Uterus (tissue), 2 donors: ENCODE results near the gene CDK9.

ENCODE experiments used
- CTCF ChIP-seq, 4 experiments: fragments of 200-600 bp in 2 of 4; fragments of 450-650 bp in 2 of 4; sonication (generic) in 2 of 4; IDR thresholded peaks; one replicate each; pipeline ENCODE4 v1.5.1; 2016 to 2019; ENCODE audit warnings: antibody characterized with exemption in 4 of 4, mild to moderate bottlenecking in 2 of 4, moderate library complexity in 1 of 4
- POLR2A ChIP-seq, 2 donors: fragments of 450-650 bp; IDR thresholded peaks; one replicate each; pipeline ENCODE4 v1.6.1; 2016; ENCODE audit warnings: antibody characterized with exemption in 2 of 2, mild to moderate bottlenecking in 1 of 2, moderate library complexity in 1 of 2

GRCh38 chr9:127818574-127818973 lies 32.7 kb downstream of the CDK9 start:
- TF ChIP-seq CTCF (IDR thresholded peaks at IDR 0.05) = no peak
- no peak for TF ChIP-seq POLR2A (IDR thresholded peaks at IDR 0.05)
